Mammary microvascular endothelial cell (primary cell): Measurements from ENCODE around the gene ACSBG1. TPM values are rescaled to one million over a fixed set of nuclear protein-coding genes. Genes with fewer than 3 reads are reported as not detected.

Experiments used
- total RNA-seq: library from RNA; depleted of rRNA; stranded (reverse); fragments of >200 nt; gene quantifications from 2 replicates; pipeline ENCODE4 v1.2.3, GENCODE V29; 2015

Gene ACSBG1
- 0.07 and 0.25 TPM in 2 replicates for total RNA-seq

DNA sequence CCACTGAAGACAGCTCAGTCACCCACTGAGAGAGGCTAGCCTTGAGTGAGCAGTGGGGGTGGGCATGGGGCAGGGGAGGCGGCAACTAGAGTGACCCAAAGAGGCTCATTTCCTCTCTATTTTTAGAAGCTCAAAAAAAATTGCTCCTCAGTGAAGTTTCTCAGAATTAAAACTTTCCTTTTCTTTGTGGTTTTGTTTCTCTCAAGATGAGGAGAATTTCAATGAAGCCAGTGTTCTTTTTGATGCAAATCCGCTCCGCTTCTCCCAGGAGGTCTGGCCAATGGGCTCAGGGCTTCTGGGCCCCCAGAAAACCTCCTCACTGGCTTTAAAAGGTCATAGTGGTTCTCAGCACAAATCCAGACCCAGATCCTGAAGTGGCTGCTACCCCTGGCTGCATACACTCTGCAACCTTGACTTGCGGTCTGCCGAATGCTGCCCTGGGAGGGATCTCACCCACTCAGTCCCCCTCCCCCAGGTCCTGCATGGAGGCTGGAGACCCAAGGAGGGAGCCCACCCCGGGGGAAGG lies at the start of gene ACSBG1:
Gene ACSBG1 (minus strand): TSS at position 51 of the 526 bp plus-strand sequence. CDS start 64 bp downstream, outside the sequence.

DNA sequence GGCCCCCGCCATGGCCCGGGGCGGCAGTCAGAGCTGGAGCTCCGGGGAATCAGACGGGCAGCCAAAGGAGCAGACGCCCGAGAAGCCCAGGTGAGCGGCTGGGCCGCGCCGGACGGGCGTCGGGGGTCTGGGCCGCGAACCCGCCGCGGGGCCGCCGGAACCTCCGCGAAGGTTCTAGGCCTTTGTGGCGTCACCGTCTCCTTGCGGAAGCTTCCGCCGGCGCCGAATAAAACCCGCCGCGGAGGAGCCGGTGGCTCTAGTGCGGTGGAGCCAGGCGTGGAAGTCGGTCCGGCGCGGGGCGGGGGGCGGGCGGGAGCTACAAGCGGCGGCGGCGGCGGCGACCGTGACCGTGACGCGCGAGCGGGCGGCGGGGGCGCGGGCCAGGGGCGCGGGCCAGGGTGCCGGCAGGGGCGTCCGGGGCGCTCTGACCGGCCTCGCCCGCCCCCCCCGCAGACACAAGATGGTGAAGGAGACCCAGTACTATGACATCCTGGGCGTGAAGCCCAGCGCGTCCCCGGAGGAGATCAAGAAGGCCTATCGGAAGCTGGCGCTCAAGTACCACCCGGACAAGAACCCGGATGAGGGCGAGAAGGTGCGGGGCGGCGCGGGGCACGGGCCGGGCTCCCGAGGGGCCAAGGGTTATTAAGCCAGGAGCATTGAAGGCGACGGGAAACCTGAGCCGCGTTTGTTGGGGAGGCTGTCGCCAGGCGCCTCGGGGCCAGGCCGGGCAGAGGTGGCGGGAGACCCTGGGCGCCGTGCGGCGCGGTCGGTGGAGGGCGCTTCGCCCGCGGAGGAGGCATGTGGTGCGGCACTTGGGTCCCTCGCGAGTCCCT lies 30.2 kb upstream of the ACSBG1 start, which contains the start of gene DNAJA4:
Gene DNAJA4 (plus strand): TSS at position 259 of the 833 bp plus-strand sequence. CDS start 202 bp downstream, at position 461.

DNA sequence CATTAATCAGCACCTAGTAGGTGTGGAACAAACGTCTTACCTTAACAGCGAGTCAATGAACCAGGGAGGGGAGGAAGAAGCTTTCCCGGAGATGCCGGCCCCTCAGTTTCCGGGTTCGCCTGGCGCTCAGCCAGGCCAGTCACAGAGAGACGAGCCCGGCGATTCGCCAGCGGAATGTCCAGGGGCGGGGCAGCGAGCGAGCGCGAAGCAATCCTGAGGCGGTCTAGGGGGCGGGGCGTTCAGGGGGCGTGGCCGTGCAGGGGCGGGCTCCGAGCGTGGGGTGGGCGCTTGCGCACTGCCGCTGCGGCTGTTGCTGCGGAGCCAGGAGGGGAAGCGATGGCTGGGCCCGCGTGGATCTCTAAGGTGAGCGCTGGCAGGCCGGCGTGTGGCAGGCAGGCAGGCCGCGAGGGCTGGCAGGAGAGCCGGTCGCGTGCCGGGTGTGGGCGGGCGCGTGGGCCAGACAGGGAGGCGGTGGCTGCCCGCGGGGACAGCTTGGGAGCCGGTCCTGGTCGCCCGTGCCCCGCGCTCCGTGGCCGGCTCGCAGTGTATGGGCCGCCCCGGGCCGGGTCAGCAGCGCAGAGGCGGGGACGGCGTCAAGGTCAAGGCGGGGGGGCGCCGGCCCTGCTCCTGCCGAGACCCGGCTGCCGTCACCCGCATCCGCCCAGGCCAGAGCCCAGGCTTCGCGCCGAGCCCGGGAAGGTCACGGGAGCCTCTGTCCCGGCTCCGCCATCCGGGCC lies 85.1 kb downstream of the ACSBG1 start, which contains the start of gene IDH3A:
Gene IDH3A (plus strand): TSS at position 295 of the 737 bp plus-strand sequence. CDS start 42 bp downstream, at position 337.

DNA sequence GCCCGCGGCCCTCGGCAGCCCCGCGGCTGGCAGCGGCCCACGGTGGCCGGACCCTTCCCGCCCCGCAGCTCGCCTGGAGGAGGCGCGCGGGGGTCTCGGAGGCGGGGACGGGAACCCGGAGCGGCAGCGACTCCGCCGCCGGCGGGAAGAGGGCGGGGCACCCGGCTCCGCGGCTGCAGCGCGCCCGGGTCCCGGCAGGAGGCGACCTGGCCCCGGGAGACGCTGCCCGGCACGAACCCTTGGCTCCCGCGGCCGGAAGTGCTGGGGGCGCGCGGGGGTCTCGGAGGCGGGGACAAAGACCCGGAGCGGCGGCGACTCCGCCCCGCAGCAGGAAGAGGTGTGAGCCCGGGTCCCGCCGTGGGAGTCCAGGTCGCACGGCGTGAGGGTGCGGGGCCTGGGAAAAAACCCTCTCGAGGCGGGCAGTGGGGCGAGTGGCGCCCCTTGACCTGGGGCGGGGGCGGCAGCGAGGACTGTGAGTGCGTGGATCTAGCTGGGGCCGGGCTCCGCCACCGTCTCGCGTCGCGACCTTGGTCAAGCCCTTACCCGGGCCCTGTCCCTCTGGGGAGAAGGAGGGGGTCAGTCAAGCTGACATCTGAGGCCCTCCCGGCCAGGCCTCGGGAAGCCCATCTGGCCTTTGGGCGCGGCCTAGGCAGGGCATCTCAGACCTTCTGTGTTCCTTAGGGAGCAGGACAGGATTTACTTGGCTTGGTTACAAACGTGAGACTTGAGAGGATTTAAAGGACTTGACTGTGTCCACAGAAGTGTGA lies 102.9 kb downstream of the ACSBG1 start, which contains the start of gene CIB2:
Gene CIB2 (minus strand): TSS at position 151 of the 767 bp plus-strand sequence. CDS start 230 bp downstream, outside the sequence.

Other genes with a start within 250 kb of the ACSBG1 start
- gene TBC1D2B, start 156.9 kb downstream of the ACSBG1 start, total RNA-seq = 24.8 and 24.9 TPM in 2 replicates
- gene SH2D7, start 142.0 kb downstream of the ACSBG1 start, total RNA-seq = not detected in 2 replicates
- gene CIB2, start 103.1 kb downstream of the ACSBG1 start, total RNA-seq = 0.27 and 3.1 TPM in 2 replicates
- gene IDH3A, start 85.2 kb downstream of the ACSBG1 start, total RNA-seq = 51.1 and 68.4 TPM in 2 replicates
- 6.3 and 7.8 TPM in 2 replicates for gene DNAJA4, start 30.0 kb upstream of the ACSBG1 start, total RNA-seq
- 74.1 and 85.0 TPM in 2 replicates for gene SKIC8, start 65.0 kb upstream of the ACSBG1 start, total RNA-seq
- gene CRABP1, start 105.8 kb upstream of the ACSBG1 start, total RNA-seq = 0.20 TPM in 1 of 2 replicates, not detected in the other
- gene IREB2, start 203.7 kb upstream of the ACSBG1 start, total RNA-seq = 10.3 and 11.9 TPM in 2 replicates